A673 (cell line): ENCODE data around the gene DHRS11.

Experiments
- CTCF ChIP-seq: fragments of 300-800, 200-600 bp; sonication (generic); conservative IDR thresholded peaks from 2 replicates; pipeline ENCODE4 v1.5.1; 2017; ENCODE audit warnings: low read depth, mild to moderate bottlenecking, antibody characterized with exemption, low read length, moderate library complexity, mixed read lengths
- EZH2 ChIP-seq: fragments of 200-600 bp; sonication (generic); IDR thresholded peaks from 2 replicates; pipeline ENCODE4 v1.6.1; 2017; ENCODE audit warnings: borderline replicate concordance, low read depth, mild to moderate bottlenecking, mixed read lengths, antibody characterized with exemption, low read length; ENCODE audit not compliant: poor library complexity, severe bottlenecking

DNA sequence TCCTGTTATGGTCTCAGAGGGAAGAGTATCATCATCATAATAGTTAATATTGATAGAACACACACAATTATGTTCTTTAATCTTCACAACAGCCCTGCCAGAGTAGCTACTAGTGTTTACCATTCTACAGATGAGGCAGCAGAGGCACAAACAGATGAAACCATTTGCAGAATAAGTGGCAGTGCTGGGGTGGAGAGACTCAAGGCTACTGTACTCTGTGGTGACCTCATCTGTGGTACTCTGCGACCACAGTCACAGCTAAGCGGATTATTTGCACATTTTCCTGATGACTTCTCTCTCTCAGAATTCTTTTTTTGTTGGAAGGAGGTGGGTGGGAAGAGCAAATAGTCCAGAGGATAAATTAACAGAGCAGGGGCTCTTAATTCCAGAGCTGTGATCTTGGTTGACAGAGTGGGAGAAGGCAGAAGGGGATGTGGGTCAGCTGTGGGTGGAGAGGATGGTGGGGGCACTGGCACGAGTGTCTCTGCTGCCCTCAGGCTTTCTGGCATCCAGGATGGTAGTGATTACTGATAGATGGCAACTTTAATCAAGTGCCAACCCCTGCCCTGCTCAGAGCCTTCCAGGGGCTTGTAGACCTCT lies 51.5 kb downstream of the DHRS11 start:
- TF ChIP-seq CTCF (no peak), EZH2 (no peak)
